B cell (primary cell): Measurements from ENCODE around the gene PFKM.

Experiments
- CTCF ChIP-seq: fragments of 200-600 bp; IDR thresholded peaks from one replicate; pipeline ENCODE4 v1.8.0; 2022; ENCODE audit warnings: antibody characterized with exemption, mild to moderate bottlenecking
- EZH2 ChIP-seq: IDR thresholded peaks from 2 replicates; pipeline ENCODE4 v1.6.1; 2012; ENCODE audit warnings: borderline replicate concordance, low read depth, mild to moderate bottlenecking, moderate library complexity, low read length; ENCODE audit not compliant: insufficient read depth, poor library complexity, severe bottlenecking

- TF ChIP-seq CTCF (no peak), EZH2 (no peak)
Observed at GRCh38 chr12:48187916-48188695, 68.9 kb downstream of the PFKM start.
